GM18867 (cell line): Measurements from ENCODE around the gene SYNPR.
A peak's percentile ranks its signal among the peaks of the same experiment; 100 is the strongest.

ENCODE experiments used
- ATAC-seq: cut with Tn5 transposase; IDR thresholded peaks from one replicate; pipeline ENCODE4 v1.9.1; 2021; ENCODE audit warnings: mild to moderate bottlenecking, moderate library complexity; ENCODE audit not compliant: unreplicated experiment

The SYNPR gene

DNA sequence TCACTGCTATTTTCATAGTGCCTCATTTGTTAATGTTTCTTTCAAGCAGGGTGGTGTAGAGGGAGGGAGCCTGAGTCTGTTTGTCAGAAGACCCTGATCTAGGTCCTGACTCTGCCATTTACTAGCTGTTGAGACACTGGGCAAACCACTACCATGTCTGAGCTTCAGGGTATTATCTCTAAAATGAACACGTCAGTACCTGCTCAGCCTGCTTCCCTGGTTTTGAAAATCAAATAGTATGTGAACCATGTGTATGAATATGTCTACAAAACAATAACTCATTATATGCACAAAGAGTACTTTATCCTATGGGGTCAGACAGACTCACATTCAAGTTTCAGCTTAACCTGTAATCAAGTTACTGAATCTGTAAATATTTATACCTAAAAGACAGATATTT, 25.1 kb downstream of the SYNPR start:
- no peak for ATAC-seq

DNA sequence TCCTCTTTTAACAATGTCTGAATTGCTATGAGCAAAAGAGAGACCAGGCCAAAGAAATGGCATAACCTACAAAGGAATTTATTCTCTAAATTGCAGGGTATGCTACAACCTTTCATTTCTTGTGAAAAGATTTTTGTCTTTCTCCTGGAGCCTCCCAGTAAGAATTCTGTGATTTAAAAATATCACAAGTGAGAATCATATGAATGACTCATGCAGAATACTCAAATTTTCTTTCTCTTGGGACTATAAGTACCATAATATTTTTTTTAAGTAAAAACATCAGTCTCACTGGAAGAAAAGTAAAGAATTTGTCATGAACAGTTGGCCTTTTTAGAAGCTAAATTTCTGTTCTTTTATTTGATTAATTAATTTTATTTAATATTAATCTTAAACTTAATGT, 26.3 kb downstream of the SYNPR start:
- ATAC-seq = no peak

DNA sequence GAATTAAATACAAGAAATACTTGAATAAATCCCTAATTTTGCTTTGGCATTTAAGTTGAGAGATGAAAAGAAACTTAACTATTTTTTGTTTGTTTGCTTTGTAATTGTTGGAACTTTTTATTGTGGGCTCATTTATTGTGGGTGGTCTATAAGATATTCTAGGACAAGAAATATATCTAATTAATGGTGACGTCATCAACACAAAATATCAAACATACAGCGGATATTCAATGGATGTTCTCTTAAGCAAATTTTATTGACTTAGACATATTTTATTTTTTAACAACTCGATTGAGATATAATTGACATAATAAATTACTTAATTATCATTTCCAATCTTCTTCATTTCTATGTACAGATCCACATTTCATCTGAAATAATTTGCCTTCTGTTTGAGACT, 30.0 kb downstream of the SYNPR start:
- ATAC-seq = no peak

DNA sequence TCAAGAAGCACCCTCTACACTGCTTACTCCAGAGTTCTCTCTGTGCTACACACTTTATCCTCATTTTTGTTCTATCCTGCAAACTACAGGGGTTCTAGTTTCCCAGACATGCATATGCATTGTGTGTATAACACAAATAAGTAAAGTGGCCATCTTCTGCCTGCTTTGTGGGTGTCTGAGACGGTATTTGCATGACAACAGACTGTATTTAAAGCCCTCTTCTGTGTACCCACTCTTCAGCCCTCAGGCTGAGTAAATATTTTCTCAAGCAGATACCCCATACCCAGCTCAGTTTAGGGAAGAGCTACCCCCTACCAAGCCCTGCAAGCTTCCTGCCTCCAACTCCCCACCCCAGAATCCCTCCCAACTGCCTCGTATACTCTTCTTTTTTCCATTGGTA, 31.7 kb downstream of the SYNPR start:
- no peak for ATAC-seq

DNA sequence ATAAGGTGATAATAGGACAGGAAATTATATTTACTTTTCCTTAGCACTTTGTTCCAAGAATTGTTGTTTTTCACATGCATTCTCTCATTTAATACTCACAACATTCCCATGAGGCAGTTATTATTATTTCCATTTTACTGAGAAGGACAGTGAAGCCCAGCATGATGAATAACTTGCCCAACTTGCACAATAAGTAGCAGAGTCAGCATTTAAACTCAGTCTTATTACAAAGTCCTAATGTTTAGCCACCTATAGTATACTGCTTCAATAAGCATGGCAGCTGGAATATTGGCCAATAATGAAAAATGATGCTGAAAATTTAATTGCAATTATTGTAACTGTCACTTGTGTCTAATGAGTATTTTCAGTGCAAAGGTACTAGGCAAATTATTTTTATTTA, 45.7 kb downstream of the SYNPR start:
- ATAC-seq = no peak

DNA sequence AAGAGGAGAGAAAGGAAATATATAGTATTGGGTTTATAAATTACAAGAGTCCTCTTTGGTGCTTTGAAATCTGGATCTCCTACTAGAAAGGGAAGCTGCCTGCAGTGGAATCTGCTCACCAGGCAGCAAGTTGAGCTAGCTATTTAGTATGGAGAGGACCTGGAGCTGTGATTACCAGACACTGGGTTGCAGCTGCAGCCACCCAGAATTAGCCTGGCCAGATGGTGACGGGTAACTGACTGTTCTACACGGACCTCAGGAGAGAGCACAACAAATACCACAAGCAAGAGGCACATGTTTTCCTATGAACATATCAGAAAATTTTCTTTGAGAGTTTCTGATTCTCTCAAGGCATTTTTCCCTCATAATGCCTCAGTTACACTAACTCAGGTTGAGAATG, 46.5 kb downstream of the SYNPR start:
- ATAC-seq = no peak

DNA sequence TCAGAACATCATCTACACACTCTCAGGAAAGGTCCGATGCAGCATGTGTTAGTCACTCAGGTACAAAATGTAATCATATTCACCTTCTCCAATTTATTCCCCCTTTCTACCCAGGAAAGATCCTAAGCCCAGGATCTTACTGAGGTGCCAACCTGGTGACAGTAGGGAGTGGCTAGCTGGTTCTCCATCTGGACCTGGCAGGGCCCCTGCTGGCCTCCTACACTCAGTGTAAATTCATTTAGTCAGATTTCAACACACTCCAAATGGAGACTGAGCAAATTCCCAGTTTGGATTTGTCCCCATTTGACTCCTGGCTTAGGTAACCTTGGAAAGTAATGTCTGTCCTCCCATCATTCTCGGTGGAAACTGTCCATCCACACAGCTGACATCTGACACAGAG, 47.3 kb downstream of the SYNPR start:
- no peak for ATAC-seq

DNA sequence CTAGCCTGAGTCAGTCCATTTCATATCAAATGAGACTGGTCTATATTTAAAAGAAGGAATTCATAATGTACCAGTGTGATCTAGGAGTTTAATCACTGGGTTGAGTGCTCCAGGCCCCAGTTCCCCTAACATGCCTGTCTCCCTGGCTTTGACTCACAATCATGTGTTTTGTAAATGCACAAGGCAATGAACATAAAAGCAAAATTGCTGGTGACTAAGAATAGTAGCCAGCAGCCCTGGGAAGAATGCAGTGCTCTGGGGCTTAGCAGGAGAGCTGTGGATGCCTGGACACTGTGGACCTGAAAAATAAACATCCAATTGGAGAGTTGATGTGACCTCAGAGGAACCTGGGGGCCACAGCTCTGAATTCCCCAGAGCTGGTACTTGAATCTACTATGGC, 50.3 kb downstream of the SYNPR start:
- no peak for ATAC-seq

DNA sequence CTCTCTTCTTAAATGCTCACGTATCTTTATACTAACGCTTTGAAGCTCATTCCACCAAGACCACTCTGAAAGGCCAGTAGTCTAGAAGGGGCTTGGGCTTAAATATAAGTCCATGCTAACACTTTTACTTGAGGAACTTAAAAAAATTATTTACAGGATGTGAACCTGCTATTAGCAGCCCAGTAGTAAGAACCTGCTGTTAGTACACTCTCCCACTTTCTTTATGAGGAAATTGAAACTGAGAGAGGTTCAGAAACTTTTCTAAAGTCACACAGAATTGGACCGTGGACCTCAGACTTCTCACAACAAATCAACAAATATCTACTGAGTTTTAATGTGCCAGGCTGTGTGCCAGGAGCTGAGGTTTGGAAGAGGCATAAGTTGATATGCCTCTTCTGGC, 53.4 kb downstream of the SYNPR start:
- no peak for ATAC-seq

DNA sequence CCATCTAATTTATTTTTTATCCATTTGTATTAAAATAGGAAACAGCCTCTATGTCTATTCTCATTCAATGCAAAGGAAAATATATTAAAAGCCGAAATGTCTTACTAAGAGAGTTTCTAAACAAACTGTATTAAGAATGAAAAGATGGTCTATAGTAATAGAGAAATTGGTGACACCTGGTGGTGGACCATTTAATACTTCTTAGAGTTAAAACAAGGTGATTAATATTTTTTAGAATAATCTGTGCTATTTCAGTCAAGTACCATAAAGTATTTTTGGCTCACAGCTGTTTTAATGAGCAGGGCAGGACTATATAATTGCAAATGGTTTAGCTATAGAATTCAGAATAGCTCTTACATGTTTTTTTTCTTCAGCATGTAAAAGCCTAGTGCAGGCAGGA, 55.7 kb downstream of the SYNPR start:
- ATAC-seq = no peak

DNA sequence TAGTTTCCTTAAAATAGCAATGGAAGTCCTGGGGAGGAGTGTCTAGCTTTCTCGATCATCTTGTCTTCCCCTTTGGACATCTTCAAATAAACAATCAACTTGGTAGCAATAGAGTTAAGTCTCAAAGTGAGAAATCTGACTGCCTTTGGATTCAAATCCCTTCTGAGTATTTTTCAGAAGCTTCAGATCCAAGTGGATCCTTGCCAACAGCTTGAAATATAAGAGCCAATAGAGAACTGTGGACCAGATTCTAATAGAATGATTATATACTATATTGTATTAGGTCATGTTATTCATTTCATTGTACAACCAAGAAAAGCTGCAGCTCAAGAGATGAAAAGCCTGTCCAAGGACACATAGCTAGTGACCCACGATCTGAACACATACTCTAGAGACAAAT, 60.2 kb downstream of the SYNPR start:
- ATAC-seq = no peak

DNA sequence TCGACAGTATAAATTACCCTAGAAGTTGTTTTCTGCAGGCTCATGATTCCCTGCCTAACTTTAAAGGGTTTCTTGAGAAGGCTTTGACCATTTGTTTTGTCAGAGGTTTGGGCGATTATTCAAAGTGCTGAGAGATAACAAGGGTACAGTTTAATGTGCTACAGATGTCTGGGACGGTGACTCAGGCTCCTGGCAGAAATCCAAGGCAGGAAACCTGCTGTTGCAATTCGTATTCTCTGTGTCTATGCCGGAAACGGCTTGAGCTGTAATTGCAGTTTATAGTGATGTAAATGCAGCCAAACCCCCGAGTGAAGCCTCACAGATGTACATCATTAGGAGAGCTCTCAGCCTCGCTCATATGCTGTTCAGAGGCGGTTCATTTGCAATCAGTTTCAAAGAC, 65.6 kb downstream of the SYNPR start:
- ATAC-seq = no peak

DNA sequence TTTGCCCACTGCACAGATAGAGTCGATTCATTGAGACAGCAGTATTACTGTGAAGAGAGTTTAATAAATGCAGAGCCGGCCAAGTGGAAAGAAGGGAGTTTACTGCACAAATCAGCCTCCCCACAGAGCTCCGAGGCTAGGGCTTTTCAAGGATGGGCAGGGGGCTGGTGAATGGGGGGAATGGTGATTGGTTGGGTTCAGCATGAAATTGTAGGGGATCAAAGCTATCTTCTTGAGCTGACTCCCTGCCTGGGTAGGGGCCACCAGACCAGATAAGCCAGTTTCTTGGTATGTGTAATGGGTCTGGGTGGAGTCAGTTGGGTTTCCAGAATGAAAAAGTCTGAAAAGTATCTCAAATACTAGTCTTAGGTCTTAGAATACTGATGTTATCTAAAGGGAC, 66.6 kb downstream of the SYNPR start:
- ATAC-seq = no peak

DNA sequence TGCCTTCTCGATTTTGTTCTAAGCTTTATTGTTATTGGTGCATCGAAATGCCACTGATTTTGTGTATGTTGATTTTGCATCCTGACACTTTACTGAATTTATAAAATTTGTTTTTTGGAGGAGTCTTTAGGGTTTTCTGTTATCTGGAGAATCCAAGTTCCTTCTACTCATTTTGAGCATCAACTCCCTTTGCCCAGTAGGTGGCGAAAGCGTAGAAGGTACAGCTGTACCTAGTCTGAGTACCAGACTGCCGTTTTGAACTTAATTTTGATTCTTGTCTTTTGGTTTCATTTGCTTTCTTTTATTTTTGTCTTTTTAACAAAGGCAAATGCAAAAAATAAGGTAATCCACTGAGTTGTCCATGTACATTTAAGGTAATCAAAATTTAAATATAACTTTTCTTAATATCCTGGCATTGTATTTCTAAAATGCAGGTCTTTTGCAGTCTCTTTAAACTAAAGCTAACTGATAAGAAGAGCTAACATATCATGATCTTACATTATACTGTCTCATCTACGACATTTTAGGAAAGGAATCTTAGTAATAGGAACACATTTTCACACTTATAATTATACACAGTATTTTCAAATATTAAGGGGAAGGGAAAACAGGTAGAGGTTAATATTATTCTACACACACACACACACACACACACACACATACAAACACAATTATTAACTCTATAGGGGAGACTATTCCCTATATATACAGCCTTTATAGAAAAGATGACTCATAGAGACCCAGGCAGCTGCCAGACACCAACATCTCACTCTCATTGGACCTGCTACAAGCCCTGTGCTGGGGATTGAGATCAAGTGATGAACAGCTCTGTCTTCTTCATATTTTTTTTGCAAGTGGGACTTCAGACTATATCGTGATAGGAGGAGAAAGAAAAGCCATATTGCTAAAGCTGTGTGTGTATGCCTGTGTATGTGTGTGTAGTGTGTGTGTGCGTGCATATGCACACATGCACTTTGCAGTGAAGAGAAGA, 71.8 kb downstream of the SYNPR start:
- ATAC-seq = peak; percentile 89

DNA sequence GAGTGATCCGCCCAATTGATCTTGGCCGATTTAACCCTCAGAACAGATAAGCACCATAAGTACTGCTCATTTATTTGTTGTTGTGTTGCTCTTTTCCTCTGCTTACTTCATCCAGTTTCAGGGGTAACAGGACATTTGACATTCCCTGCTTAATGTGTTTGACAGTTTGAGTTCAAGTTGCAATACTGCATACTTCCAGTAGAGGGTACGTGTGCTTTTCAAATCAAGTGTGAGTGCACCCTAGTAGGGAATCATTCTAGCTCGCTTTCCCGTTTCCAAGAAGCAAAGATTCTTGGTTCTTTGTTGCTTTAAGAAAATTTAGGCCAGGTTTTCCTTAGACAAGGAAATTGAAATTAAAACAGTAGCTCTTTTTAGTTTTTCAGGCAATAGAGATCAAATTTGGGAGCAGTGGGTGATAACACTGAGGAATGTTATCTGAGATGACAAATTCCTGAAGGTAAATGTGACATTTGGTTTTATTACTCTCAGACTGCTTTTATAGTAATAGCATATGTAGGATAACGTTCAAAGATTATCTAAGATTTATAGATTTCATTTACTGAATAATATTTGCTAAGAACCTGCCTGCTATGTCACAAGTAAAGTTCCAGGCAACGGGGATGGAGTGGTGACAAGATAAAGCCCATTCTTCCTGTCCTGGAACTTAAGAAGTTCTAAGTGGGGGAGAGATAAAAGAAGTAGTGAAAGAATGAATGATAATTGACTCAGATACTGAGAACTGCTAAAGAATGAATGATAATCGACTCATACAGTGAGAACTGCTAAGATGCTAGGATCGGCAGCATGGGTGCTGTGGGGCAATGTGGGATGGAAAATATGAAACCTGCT, 73.3 kb downstream of the SYNPR start:
- ATAC-seq = peak; percentile 72

DNA sequence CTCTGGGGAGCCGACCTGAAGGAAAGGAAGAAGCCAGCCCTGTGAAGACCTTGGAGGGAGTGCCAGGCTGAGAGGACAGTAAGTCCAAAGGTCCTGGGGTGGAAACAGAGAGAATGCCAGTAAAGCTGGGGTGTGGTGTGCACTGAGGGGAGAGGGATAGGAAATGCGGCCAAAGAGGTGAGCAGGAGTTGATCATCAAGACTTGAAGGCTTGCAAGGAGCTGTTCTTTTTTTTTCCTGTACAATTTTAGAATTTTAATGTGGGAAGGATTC, 73.8 kb downstream of the SYNPR start:
- ATAC-seq = no peak

DNA sequence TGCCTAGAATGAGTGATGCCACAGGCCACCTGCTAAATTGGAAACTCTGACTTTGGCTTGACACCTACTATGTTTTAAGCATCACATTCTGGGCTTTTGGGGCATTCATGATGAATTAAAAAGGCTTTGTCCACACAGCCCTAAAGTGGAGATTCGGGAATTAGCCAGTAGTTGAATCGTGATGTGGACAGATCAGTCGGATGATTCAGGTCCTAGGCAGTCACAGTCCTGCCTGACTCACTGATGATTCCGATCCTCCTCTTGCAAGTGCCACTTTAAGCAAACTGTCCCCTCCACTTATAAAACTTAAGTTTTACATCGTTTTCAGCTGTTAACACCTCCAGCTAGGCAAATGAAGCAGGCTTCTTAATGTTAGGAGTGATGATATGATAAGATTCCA, 75.3 kb downstream of the SYNPR start:
- no peak for ATAC-seq

DNA sequence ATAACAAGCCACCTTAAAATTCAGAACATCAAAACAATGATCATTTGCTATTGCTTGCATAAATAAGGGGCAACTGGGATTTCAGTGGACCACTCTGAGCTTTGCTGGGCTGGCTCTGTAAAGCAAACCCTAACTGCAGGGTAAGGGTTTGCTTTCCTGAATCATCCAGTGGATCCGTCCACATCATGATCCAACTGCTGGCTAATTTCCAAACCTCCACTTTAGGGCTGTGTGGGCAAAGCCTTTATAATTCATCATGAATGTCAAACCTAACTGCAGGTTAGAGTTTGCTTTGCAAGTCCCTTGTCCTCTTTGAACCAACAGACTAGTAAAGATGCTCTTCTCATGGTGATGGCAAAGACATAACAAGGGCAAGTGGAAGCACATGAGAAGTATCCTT, 76.1 kb downstream of the SYNPR start:
- ATAC-seq = no peak

DNA sequence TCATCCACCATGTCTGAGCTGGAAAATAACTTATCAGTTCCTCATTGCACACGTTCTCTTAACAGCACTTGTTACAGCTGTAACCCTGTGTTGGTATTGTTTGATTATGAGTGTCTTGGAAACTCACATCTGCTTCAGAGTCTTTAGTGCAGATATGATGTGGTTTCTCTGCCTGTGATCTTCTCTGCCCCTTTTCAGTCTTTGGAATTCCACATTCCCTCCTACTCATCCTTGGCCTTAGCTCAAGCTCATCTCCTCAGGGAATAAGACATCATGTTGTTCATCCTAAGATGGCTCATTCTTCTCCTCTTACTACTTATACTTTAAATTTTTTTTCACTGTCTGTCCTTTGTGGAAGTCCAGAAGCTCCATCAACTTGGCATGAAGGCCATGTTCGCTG, 77.7 kb downstream of the SYNPR start:
- no peak for ATAC-seq

DNA sequence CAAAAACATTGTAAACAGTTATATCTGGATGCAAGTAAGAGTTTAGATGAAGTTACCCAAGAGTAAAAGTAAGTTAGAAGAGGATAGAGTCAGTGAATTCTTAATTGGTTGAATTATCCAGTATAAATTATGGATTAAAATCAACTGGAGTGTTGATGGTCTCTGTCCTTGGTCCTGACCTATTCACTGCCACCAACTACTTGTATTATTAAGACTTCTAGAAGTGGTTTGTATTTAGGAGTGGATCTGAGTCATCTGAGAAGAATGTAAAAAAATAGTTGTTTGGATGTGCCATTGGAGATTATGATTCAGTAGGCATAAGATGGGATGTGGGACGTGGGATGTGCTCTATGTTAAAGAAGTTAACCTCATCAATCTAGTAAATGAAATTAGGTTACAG, 86.4 kb downstream of the SYNPR start:
- no peak for ATAC-seq

DNA sequence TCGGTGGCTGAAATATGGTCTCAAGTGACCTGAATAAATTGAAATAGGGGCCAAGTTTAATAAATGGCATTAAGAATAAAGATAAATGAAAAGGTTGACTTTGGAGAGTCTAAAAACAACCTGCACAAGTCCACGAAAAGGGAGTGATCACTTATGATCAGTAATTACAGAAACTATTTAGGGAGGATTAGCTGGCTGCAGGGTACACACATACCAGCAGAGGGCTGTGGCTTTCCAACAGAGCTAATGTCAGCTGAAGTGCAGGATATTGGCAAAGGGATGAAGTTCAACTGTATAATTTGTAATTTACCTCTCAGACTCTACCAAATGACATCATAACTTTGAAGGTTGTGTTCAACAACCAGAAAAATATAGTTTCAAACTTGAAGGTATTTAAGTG, 86.8 kb downstream of the SYNPR start:
- no peak for ATAC-seq

DNA sequence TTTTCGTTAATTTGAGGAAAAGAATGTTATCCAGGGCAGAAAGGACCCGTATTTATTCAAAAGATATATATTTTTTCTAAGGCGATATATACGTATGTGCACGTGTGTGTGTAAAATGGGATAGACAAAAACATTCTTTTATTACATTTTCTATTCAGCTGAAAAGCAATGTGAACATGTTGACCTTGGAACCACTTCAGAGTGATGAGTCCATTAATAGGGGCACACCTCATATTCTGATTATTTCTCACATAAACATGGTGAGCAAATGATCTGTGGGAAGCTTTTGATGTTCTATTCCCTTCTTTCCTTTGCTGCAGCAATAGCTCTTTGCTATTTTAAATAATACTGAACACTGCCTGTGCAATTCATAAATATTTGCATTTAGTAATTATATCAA, 87.6 kb downstream of the SYNPR start:
- ATAC-seq = no peak
